Measurements from ENCODE around the gene FAM219B.
A peak's percentile ranks its signal among the peaks of the same experiment; 100 is the strongest.
"Not testable (repeated sequence)": the region's sequence is repeated elsewhere in the genome, so short reads cannot be mapped to it uniquely, and the experiment has no call there.

FAM219B gene

GRCh38 chr15:74902295-74903075 is 4.2 kb downstream of the FAM219B start:
- no peak for DNase-seq

- peak; percentile 67 for DNase-seq
Observed at GRCh38 chr15:74901612-74902063, 5.0 kb downstream of the FAM219B start.

- DNase-seq, result no peak
Observed at GRCh38 chr15:74897300-74897701, 9.3 kb downstream of the FAM219B start.

GRCh38 chr15:74896316-74896715 is 10.3 kb downstream of the FAM219B start:
- no peak for DNase-seq

- DNase-seq, result no peak
Observed at GRCh38 chr15:74895830-74896229, 10.8 kb downstream of the FAM219B start.

GRCh38 chr15:74894383-74894782 is 12.3 kb downstream of the FAM219B start:
- DNase-seq, result not testable (repeated sequence)

GRCh38 chr15:74893627-74894026 is 13.0 kb downstream of the FAM219B start:
- no peak for DNase-seq

GRCh38 chr15:74892931-74893330 is 13.7 kb downstream of the FAM219B start:
- DNase-seq, result no peak

GRCh38 chr15:74892313-74892712 is 14.3 kb downstream of the FAM219B start:
- DNase-seq, result no peak

- DNase-seq, result no peak
Observed at GRCh38 chr15:74891469-74891868, 15.2 kb downstream of the FAM219B start.

- DNase-seq, result no peak
Observed at GRCh38 chr15:74890665-74890960, 16.0 kb downstream of the FAM219B start.

- DNase-seq, result peak; percentile 83
Observed at GRCh38 chr15:74889883-74890664, 16.6 kb downstream of the FAM219B start, which contains the start of gene MPI. Gene MPI (plus strand): TSS chr15:74890042. CDS start chr15:74890074, 32 bp downstream.

GRCh38 chr15:74889390-74889882 is 17.2 kb downstream of the FAM219B start:
- DNase-seq, result no peak

GRCh38 chr15:74888716-74889115 is 17.9 kb downstream of the FAM219B start:
- no peak for DNase-seq

- not testable (repeated sequence) for DNase-seq
Observed at GRCh38 chr15:74887537-74888193, 19.0 kb downstream of the FAM219B start.

GRCh38 chr15:74885461-74885860 is 21.2 kb downstream of the FAM219B start:
- DNase-seq, result no peak

- no peak for DNase-seq
Observed at GRCh38 chr15:74884428-74885223, 22.0 kb downstream of the FAM219B start.

GRCh38 chr15:74882528-74882927 is 24.1 kb downstream of the FAM219B start:
- no peak for DNase-seq

- DNase-seq, result no peak
Observed at GRCh38 chr15:74878273-74878672, 28.4 kb downstream of the FAM219B start.

GRCh38 chr15:74873756-74874424 is 32.8 kb downstream of the FAM219B start:
- DNase-seq, result no peak

- DNase-seq, result peak; percentile 90
Observed at GRCh38 chr15:74873036-74873755, 33.5 kb downstream of the FAM219B start, which contains the start of gene SCAMP2. Gene SCAMP2 (minus strand): TSS chr15:74873365. CDS start chr15:74873255, 110 bp downstream.

Data from activated T-cell treated with anti-CD3 and anti-CD28 coated beads, Interleukin-2, amount 50 U/mL, for 1 hour (primary cell).